Esophagus muscularis mucosa (tissue), 4 donors: ENCODE measurements around the gene TGFBR1.

Experiments
- CTCF ChIP-seq, 3 experiments: fragments of 200-600 bp in 2 of 3; fragments of 450-650 bp in 1 of 3; sonication (generic) in 2 of 3; IDR thresholded peaks; one replicate each; pipeline ENCODE4 v1.5.1; 2017 to 2019; ENCODE audit warnings: antibody characterized with exemption in 3 of 3, mild to moderate bottlenecking in 2 of 3, moderate library complexity in 1 of 3
- EP300 ChIP-seq: sonication (generic); formaldehyde crosslinking; IDR thresholded peaks from one replicate; pipeline ENCODE4 v1.6.1; 2017; ENCODE audit warnings: antibody characterized with exemption
- POLR2A ChIP-seq: fragments of 450-650 bp; IDR thresholded peaks from one replicate; pipeline ENCODE4 v1.6.1; 2017; ENCODE audit warnings: antibody characterized with exemption, moderate library complexity, mild to moderate bottlenecking, low read depth
- POLR2AphosphoS5 ChIP-seq, 2 donors: sonication (generic); formaldehyde crosslinking; IDR thresholded peaks; one replicate each; pipeline ENCODE4 v1.6.1; 2017; ENCODE audit warnings: antibody characterized with exemption in 2 of 2

- TF ChIP-seq POLR2A (no peak), CTCF (IDR thresholded peaks at IDR 0.05) (no peak), POLR2AphosphoS5 (IDR thresholded peaks at IDR 0.05) (no peak), EP300 (no peak)
These were observed 77.4 kb downstream of the TGFBR1 start for GRCh38 chr9:99182356-99182755.
